GM12878 (cell line): ENCODE results near the gene GNB5. TPM values are rescaled to one million over a fixed set of nuclear protein-coding genes. Genes with fewer than 3 reads are reported as not detected.
A peak's percentile ranks its signal among the peaks of the same experiment; 100 is the strongest.

ENCODE experiments used
- ATAC-seq: fragments of 200-7000 bp; cut with Tn5 transposase; 3 replicates; pipeline ENCODE4 v1.9.1; 2020; ENCODE audit warnings: mild to moderate bottlenecking, moderate library complexity
- BruUV-seq: library from RNA; stranded (reverse); fragments of 400-500 nt; replicated peaks from 2 replicates; lab custom pipeline; 2021; lab: Mats Ljungman, UMichigan
- CTCF ChIA-PET: fragments of 300-600 bp; sonication (Branson Sonifier 250); formaldehyde crosslinking; extraction: SDS; loops from one replicate; lab custom pipeline; 2021; ENCODE audit warnings: inconsistent platforms; lab: Yijun Ruan, JAX
- POLR2A ChIA-PET: fragments of 350-600 bp; formaldehyde crosslinking; extraction: SDS; loops from one replicate; lab custom pipeline; 2021; ENCODE audit warnings: inconsistent platforms; lab: Charles Lee
- RAD21 ChIA-PET: fragments of 300-600 bp; sonication (Branson Sonifier 250); formaldehyde crosslinking; loops from one replicate; lab custom pipeline; 2023; ENCODE audit warnings: antibody characterized with exemption; ENCODE audit not compliant: unreplicated experiment; lab: Charles Lee
- SMC1A ChIA-PET: fragments of 300-600 bp; sonication (Branson Sonifier 250); formaldehyde crosslinking; loops from one replicate; lab custom pipeline; 2023; ENCODE audit not compliant: unreplicated experiment, uncharacterized antibody; lab: Charles Lee
- DNase-seq: peaks from one replicate; pipeline ENCODE4 v3.0.0-alpha.2; 2011; ENCODE audit warnings: low read depth, low spot score
- FAIRE-seq: peaks from 3 replicates; lab custom pipeline; 2011; peaks lifted over from hg19 to GRCh38; lab: Jason Lieb, UNC
- H2AFZ ChIP-seq: 2 replicates; pipeline ENCODE4 v1.6.0; 2011; ENCODE audit warnings: low read depth, low read length, control low read depth; ENCODE audit not compliant: control insufficient read depth
- H3K27ac ChIP-seq: 2 replicates; pipeline ENCODE4 v1.5.1; 2011; ENCODE audit warnings: control low read depth; ENCODE audit not compliant: control insufficient read depth, insufficient read depth
- H3K27me3 ChIP-seq, 2 experiments: replicated peaks in 1 of 2; 2 replicates each; pipeline versions ENCODE4 v1.6.0 to v1.6.1; 2011; ENCODE audit warnings: low read length in 1 of 2; ENCODE audit not compliant: control insufficient read depth in 2 of 2, insufficient read depth in 2 of 2
- H3K36me3 ChIP-seq, 2 experiments: 2 replicates each; pipeline ENCODE4 v1.5.1; 2011; ENCODE audit warnings: low read length in 1 of 2; ENCODE audit not compliant: control insufficient read depth in 2 of 2, insufficient read depth in 2 of 2
- H3K4me1 ChIP-seq: 2 replicates; pipeline ENCODE4 v1.6.1; 2011; ENCODE audit warnings: mild to moderate bottlenecking, low read length, moderate library complexity, mixed read lengths; ENCODE audit not compliant: control insufficient read depth, insufficient read depth
- H3K4me2 ChIP-seq: 2 replicates; pipeline ENCODE4 v1.6.0; 2011; ENCODE audit warnings: control low read depth; ENCODE audit not compliant: control insufficient read depth, insufficient read depth
- H3K4me3 ChIP-seq: fragments of 200-600 bp; sonication (generic); 2 replicates; pipeline ENCODE4 v1.5.1; 2016
- H3K79me2 ChIP-seq: 2 replicates; pipeline ENCODE4 v1.6.0; 2011; ENCODE audit warnings: low read length; ENCODE audit not compliant: control insufficient read depth, insufficient read depth
- H3K9ac ChIP-seq: 2 replicates; pipeline ENCODE4 v1.8.0; 2011; ENCODE audit warnings: low read length, control low read depth, mixed read lengths; ENCODE audit not compliant: control insufficient read depth, insufficient read depth
- H3K9me3 ChIP-seq: replicated peaks from 3 replicates; pipeline ENCODE4 v1.5.1; 2011; ENCODE audit warnings: mild to moderate bottlenecking, low read length; ENCODE audit not compliant: control insufficient read depth, insufficient read depth
- H4K20me1 ChIP-seq: 2 replicates; pipeline ENCODE4 v1.6.0; 2011; ENCODE audit not compliant: control insufficient read depth, insufficient read depth
- CEBPZ ChIP-seq: fragments of 150-350 bp; IDR thresholded peaks from 2 replicates; pipeline ENCODE4 v1.6.1; 2016; ENCODE audit warnings: low read depth, low read length
- CREM ChIP-seq: IDR thresholded peaks from 2 replicates; pipeline ENCODE4 v1.6.1; 2014; ENCODE audit warnings: antibody characterized with exemption, low read depth
- ESRRA ChIP-seq: IDR thresholded peaks from 2 replicates; pipeline ENCODE4 v1.6.1; 2012; ENCODE audit warnings: mild to moderate bottlenecking, low read length, improper control_type of control experiment
- HSF1 ChIP-seq: fragments of 150-350 bp; IDR thresholded peaks from 2 replicates; pipeline ENCODE4 v1.6.1; 2014; ENCODE audit warnings: mild to moderate bottlenecking, low read depth, low read length
- IKZF2 ChIP-seq, 2 experiments: fragments of 450-650 bp; IDR thresholded peaks; 2 replicates each; pipeline ENCODE4 v1.6.1; 2017; ENCODE audit warnings: mild to moderate bottlenecking in 2 of 2, moderate library complexity in 2 of 2
- MAX ChIP-seq: IDR thresholded peaks from 2 replicates; pipeline ENCODE4 v1.6.1; 2012; ENCODE audit warnings: low read depth, low read length, improper control_type of control experiment
- MEF2B ChIP-seq: fragments of 450-650 bp; IDR thresholded peaks from 2 replicates; pipeline ENCODE4 v1.6.1; 2018; ENCODE audit warnings: mild to moderate bottlenecking, moderate library complexity; ENCODE audit not compliant: partially characterized antibody, poor library complexity, severe bottlenecking
- MXI1 ChIP-seq: fragments of 150-350 bp; IDR thresholded peaks from 2 replicates; pipeline ENCODE4 v1.6.1; 2011; ENCODE audit warnings: low read depth, mild to moderate bottlenecking, inconsistent platforms, low read length, improper control_type of control experiment
- NKRF ChIP-seq: fragments of 450-650 bp; conservative IDR thresholded peaks from 2 replicates; pipeline ENCODE4 v1.6.1; 2017; ENCODE audit warnings: mild to moderate bottlenecking, moderate library complexity
- POLR2AphosphoS2 ChIP-seq: IDR thresholded peaks from 2 replicates; pipeline ENCODE4 v1.6.1; 2011; ENCODE audit warnings: low read depth, mild to moderate bottlenecking, low read length, improper control_type of control experiment, moderate library complexity
- RAD51 ChIP-seq: fragments of 450-650 bp; IDR thresholded peaks from 2 replicates; pipeline ENCODE4 v1.6.1; 2016; ENCODE audit warnings: moderate library complexity, mild to moderate bottlenecking, inconsistent platforms
- RCOR1 ChIP-seq: conservative IDR thresholded peaks from 2 replicates; pipeline ENCODE4 v1.6.1; 2012; ENCODE audit warnings: low read depth, low read length, improper control_type of control experiment
- RFX5 ChIP-seq: IDR thresholded peaks from 2 replicates; pipeline ENCODE4 v1.6.1; 2011; ENCODE audit warnings: low read depth, low read length, improper control_type of control experiment
- SMAD5 ChIP-seq: IDR thresholded peaks from 2 replicates; pipeline ENCODE4 v1.6.1; 2016; ENCODE audit warnings: antibody characterized with exemption, low read depth
- SMARCA5 ChIP-seq: fragments of 450-650 bp; IDR thresholded peaks from 2 replicates; pipeline ENCODE4 v1.6.1; 2017; ENCODE audit warnings: mild to moderate bottlenecking
- ZNF24 ChIP-seq: fragments of 450-650 bp; IDR thresholded peaks from 2 replicates; pipeline ENCODE4 v1.6.1; 2017; ENCODE audit warnings: antibody characterized with exemption, mild to moderate bottlenecking
- ZSCAN29 ChIP-seq: fragments of 450-650 bp; IDR thresholded peaks from 2 replicates; pipeline ENCODE4 v1.6.1; 2017; ENCODE audit warnings: mild to moderate bottlenecking, moderate library complexity
- WGBS: methylation state at CpG from one replicate; pipeline ENCODE4 v1.1.6; 2016; ENCODE audit warnings: low lambda C conversion rate; ENCODE audit not compliant: insufficient replicate concordance, insufficient coverage; ENCODE audit errors: missing lambda C conversion rate; 5-methylcytosine and 5-hydroxymethylcytosine counted together
- in situ Hi-C: fragments of 300-500 bp; cut with MboI; formaldehyde crosslinking; loops from 9 replicates; pipeline ENCODE4 v1.14.3; 2018; ENCODE audit warnings: mixed read lengths
- intact Hi-C: fragments of 100-400 bp; cut with micrococcal nuclease; formaldehyde crosslinking; loops from one replicate; pipeline ENCODE4 v1.14.2; 2022; ENCODE audit not compliant: unreplicated experiment
- polyA plus RNA-seq, 11 experiments: library from polyadenylated mRNA; depleted of rRNA in 4 of 11; unstranded in 6 of 11; stranded (reverse) in 5 of 11; fragments of >200 nt; fragmentation: Nextera tagmentation in 4 of 11; fragmentation: Illumina TruSeq in 1 of 11; extraction: Ambion mirVana in 4 of 11; extraction: Trizol in 1 of 11; gene quantifications; 1 replicate in 1 of 11; 2 replicates in 10 of 11; pipeline versions ENCODE4 v1.2.1 to v1.2.3, GENCODE V29; 2011 to 2016; ENCODE audit warnings: inconsistent platforms in 2 of 11, missing spikeins in 2 of 11, low read depth in 1 of 11
- total RNA-seq, 4 experiments: library from RNA; depleted of rRNA in 3 of 4; stranded (reverse); fragments of >200 nt in 3 of 4; fragmentation: Illumina TruSeq in 1 of 4; extraction: Trizol in 1 of 4; gene quantifications; 2 replicates each; pipeline versions ENCODE4 v1.2.1 to v1.2.3, GENCODE V29; 2013 to 2021

The GNB5 gene
- total and polyA plus RNA-seq, 10 of the 15 experiments (the other 5 are each of a cell fraction or from before 2014, with no cell fraction given) = 2.4 to 25.9 (median 15.2) TPM

GRCh38 chr15:52115598-52116427 lies 75.4 kb downstream of the GNB5 start:
- ChIA-PET RAD21 (interaction anchor here (0.6 to 9.4 kb wide), 10 partner anchors 8 to 449 kb away, joined by 3 to 117 read pairs (median 6); no protein-coding TSS in a partner anchor), POLR2A (interaction anchor here (0.9 to 1.9 kb wide), 6 partner anchors 8 to 96 kb away, joined by 3 to 8 read pairs (median 5); no protein-coding TSS in a partner anchor), CTCF (interaction anchor here (0.6 to 13.9 kb wide), 8 partner anchors 9 to 108 kb away, joined by 3 to 115 read pairs (median 4); no protein-coding TSS in a partner anchor), SMC1A (interaction anchor here (0.7 to 11.8 kb wide), 17 partner anchors 8 to 116 kb away, joined by 3 to 179 read pairs (median 4); no protein-coding TSS in a partner anchor)
- Histone ChIP-seq H3K27me3 (no peaks in the 10 kb centered on the region), H3K9ac (no peak overlapping the region), H3K4me1 (peaks cover 16% of the 10 kb centered on the region), H3K79me2 (peaks cover 14% of the 10 kb centered on the region), H3K9me3 (no peaks in the 10 kb centered on the region; the same call in 2 of the 3 replicates), H3K36me3 (no peaks in the 10 kb centered on the region), H3K4me3 (no peak overlapping the region), H4K20me1 (no peaks in the 10 kb centered on the region), H3K27ac (no peak overlapping the region), H2AFZ (no peak overlapping the region), H3K4me2 (no peak overlapping the region)
- no peak for FAIRE-seq
- in situ Hi-C loops = no loop called here
- BruUV-seq = no TSS peak
- intact Hi-C loops = no loop called here
- WGBS = 80% methylated on average over 9 of the region's 9 CpGs
- no peak for DNase-seq
- ATAC-seq = peak; percentile 44
- TF ChIP-seq SMARCA5 (no peak), MXI1 (no peak), SMAD5 (no peak), CEBPZ (no peak), MAX (no peak), NKRF (no peak), ZNF24 (no peak), MEF2B (peak; percentile 78), RFX5 (no peak), CREM (no peak), RCOR1 (no peak), HSF1 (no peak), IKZF2 (IDR thresholded peaks at IDR 0.05) (peak; percentile 77 to 85; a peak in 3 of 4 replicates), ZSCAN29 (no peak), RAD51 (no peak), POLR2AphosphoS2 (no peak), ESRRA (no peak)
